ENCODE measurements around the gene FLVCR1.
A peak's percentile ranks its signal among the peaks of the same experiment; 100 is the strongest.
"Not testable (repeated sequence)": the region's sequence is repeated elsewhere in the genome, so short reads cannot be mapped to it uniquely, and the experiment has no call there.

FLVCR1 gene

GRCh38 chr1:212913638-212914037 is 55.6 kb downstream of the FLVCR1 start:
- DNase-seq (ENCODE audit: low read depth); H3K4me3 ChIP-seq (ENCODE audit: low read depth, low read length): not testable (repeated sequence)

DNA sequence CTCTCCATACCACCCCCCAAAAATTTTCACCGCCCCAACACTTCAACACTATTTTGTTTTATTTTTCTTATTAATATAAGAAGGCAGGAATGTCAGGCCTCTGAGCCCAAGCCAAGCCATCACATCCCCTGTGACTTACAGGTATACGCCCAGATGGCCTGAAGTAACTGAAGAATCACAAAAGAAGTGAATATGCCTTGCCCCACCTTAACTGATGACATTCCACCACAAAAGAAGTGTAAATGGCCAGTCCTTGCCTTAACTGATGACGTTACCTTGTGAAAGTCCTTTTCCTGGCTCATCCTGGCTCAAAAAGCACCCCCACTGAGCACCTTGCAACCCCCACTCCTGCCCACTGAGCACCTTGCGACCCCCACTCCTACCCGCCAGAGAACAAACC is 56.0 kb downstream of the FLVCR1 start:
- DNase-seq (ENCODE audit: low read depth): not testable (repeated sequence)

GRCh38 chr1:212914789-212915188 is 56.7 kb downstream of the FLVCR1 start:
- no peak overlapping the region for H3K4me3 ChIP-seq (ENCODE audit: low read depth, low read length)

More for the DNA sequence above, 56.0 kb downstream of the FLVCR1 start:
- not testable (repeated sequence) for H3K4me3 ChIP-seq (ENCODE audit: low read depth, low read length)

GRCh38 chr1:212915245-212916091 is 57.4 kb downstream of the FLVCR1 start:
- peak; percentile 50 for DNase-seq (ENCODE audit: low read depth)
- no peak overlapping the region for H3K4me3 ChIP-seq (ENCODE audit: low read depth, low read length)

More at GRCh38 chr1:212914789-212915188, 56.7 kb downstream of the FLVCR1 start:
- DNase-seq (ENCODE audit: low read depth): no peak

DNA sequence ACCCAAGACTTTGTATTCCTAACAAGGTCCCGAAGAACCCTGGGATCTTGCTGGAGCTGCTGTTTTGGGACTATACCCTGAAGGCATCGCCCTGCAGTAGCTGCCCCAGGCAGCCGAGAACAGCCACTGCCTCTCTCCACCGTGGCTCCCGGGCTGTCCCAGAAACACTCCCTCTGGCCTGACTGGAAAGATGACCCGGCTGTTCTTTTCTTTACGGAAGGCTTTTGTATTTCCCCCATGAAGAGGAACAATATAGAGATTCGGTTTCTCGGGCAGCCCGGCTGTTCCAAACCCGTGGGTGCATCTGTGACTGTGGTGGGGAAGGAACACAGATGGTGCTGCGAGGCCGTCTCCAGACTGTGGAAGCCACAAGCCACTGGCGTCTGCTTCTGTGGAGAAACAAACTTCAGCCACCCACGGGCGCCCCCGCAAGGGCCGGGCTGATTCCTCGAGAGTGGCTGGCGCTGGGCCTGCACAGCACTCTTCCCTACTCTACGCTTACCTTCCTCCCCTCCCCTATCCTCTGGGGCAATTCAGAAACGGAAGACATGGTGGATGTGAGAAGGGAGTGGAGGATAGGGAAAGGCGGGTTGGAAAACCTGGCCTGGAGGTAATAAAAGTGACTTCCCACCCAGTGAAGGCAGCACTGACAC is 58.5 kb downstream of the FLVCR1 start:
- H3K4me3 ChIP-seq (ENCODE audit: low read depth, low read length): no peak overlapping the region
- peak; percentile 39 for DNase-seq (ENCODE audit: low read depth)

DNA sequence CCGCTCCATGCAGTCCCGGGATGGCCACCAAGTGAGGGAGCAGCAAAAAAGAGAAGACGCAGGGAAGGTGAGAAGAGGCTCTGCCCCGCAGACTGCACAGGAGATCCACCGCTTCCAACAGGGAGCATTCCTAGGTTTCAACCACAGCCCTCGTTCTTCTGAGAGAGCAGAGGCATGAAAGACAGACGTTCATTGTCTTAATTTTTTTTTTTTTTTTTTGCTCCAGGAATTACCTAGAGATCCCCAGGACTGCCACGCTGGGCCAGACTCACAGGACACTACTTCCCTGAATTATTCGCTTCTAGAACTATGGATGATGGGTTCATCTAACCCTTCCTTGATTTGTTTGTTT is 59.0 kb downstream of the FLVCR1 start:
- no peak overlapping the region for H3K4me3 ChIP-seq (ENCODE audit: low read depth, low read length)
- DNase-seq (ENCODE audit: low read depth): no peak

DNA sequence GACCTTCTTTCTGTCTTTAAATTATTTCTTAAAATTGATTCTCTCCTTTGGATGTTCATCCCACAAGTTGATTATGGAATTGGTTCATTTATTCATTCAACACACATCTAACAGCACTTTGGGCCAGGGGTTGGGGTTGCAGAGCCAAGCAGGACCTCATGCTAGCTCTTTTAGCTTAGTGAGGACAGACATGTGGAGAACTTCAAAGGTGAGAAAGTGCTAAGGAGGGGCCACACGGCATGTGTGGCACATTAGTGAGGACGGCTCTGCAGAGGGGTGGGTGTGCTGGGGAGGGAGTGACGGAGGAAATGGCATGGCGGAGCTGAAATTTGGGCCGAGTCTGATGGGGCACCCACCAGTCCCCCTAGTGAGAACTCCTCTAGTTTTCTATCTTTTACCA is 59.8 kb downstream of the FLVCR1 start:
- no peak for DNase-seq (ENCODE audit: low read depth)

GRCh38 chr1:212918824-212919223 is 60.7 kb downstream of the FLVCR1 start:
- no peak overlapping the region for H3K4me3 ChIP-seq (ENCODE audit: low read depth, low read length)
- DNase-seq (ENCODE audit: low read depth): no peak

More for the DNA sequence above, 59.8 kb downstream of the FLVCR1 start:
- H3K4me3 ChIP-seq (ENCODE audit: low read depth, low read length): no peak overlapping the region

DNA sequence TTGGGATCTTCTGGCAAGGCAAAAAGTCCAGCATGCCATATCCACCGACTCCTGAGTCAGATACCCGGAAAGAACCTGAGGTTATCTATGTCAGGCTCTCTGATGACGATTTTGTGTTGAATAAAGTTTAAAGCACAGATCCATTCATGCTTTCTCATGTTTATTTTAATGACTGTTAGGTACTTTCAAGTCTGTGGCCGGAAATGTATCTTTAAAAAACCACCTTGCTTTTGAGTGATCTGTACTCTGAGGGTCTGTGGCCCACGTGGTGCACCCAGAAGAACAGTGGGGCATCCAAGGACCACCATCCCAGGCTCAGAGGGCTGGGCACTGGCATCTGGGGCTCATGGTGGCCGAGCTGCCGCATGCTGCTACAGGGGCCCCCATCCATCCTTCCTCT is 62.2 kb downstream of the FLVCR1 start:
- no peak for DNase-seq (ENCODE audit: low read depth)
- H3K4me3 ChIP-seq (ENCODE audit: low read depth, low read length): no peak overlapping the region

GRCh38 chr1:212920896-212921295 is 62.8 kb downstream of the FLVCR1 start:
- no peak for DNase-seq (ENCODE audit: low read depth)
- H3K4me3 ChIP-seq (ENCODE audit: low read depth, low read length): no peak overlapping the region

DNA sequence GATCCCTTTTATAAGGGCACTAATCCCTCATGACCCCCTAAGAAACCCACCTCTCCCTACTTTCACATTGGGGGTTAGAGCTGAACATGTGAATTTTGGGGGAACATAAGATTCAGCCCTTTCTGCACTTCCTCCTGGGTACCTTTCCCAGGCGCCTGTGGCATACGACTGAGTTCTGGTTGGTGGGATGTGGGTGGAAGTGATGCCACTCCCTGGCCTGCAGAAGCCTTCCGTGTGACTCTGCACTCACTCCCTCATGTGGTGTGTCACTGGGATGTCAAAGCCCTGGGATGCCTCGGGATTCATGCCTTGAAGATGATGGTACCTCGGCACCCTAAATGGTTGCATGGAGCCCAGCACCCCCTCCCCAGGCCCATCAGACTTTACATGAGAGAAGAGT is 63.9 kb downstream of the FLVCR1 start:
- no peak overlapping the region for H3K4me3 ChIP-seq (ENCODE audit: low read depth, low read length)
- no peak for DNase-seq (ENCODE audit: low read depth)

- DNase-seq (ENCODE audit: low read depth): no peak
- H3K4me3 ChIP-seq (ENCODE audit: low read depth, low read length): no peak overlapping the region
Observed at GRCh38 chr1:212926372-212926771, 68.3 kb downstream of the FLVCR1 start.

DNA sequence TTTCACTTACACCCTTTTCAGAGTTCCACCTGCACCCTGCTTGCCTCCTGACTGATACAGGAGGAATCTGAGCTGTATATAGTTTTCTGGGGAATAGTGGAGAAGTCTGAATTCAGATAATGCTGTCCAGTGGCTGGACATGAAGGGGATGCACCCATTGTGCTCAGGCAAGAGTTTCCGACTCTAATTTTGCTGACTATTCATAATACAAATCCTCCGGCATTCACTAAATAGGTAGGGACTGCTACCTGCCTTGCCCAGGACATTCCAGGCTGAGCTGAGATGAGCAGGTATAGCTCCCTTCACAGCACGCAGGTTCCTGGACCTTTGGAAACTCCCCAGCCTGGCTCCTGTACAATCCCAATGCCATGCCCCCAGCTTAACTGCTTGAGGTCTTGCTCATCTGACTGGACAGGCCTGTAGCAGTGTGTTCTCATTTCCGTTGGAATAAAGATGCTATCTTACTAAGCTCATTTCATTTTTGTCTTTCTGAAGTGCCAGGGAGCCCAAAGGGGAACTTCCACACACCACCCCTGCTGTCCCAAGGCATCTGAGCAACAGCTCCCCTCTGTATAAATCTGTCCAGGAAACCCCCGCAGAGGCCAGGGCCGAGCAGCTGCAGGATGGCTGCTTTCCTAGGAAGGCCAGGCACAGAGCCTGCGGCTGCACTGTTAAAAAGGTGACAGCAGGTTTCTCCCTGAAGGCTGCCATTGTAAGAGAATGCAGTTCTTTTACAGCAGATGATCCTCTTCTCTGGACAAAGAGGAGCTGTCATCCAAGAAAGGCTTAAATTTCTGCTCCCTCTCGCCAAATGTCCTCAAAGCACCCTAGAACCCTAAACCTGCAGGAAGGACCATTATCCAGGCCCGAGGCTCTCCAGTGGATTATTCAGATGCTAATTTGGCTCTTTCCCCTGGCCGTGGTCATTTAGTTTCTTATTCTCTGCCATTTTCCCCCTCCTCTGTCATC is 70.5 kb downstream of the FLVCR1 start:
- DNase-seq (ENCODE audit: low read depth): no peak

DNA sequence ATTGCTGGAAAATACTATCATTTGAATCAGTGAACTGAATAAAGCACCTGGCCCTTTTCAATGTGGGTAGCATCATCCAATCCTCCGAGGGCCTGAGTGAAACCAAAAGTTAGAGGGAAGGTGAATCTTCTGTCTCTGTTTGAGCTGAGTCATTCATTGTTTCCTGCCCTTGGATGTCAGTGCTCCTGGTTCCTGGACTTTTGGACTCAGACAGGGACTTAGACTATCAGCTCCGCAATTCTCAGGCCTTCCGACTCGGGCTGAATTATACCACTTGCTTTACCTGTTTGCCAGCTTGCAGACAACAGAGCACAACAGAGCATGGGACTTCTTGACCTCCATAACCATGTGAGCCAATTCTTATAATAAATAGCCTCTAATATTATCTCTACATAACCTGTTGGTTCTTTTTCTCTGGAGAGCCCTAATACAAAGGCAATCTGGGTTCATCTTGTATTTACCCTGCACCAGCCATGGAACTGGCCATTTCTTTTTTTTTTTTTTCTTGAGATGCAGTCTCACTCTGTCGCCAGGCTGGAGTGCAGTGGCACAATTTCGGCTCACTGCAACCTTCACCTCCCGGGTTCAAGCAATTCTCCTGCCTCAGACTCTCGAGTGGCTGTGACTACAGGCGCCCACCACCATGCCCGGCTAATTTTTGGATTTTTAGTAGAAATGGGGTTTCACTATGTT is 73.1 kb downstream of the FLVCR1 start:
- DNase-seq (ENCODE audit: low read depth): no peak
- H3K4me3 ChIP-seq (ENCODE audit: low read depth, low read length): no peak overlapping the region

More for the DNA sequence above, 70.5 kb downstream of the FLVCR1 start:
- H3K4me3 ChIP-seq (ENCODE audit: low read depth, low read length): no peak overlapping the region

GRCh38 chr1:212933815-212934471 is 75.9 kb downstream of the FLVCR1 start:
- H3K4me3 ChIP-seq (ENCODE audit: low read depth, low read length): no peak overlapping the region
- DNase-seq (ENCODE audit: low read depth): no peak

DNA sequence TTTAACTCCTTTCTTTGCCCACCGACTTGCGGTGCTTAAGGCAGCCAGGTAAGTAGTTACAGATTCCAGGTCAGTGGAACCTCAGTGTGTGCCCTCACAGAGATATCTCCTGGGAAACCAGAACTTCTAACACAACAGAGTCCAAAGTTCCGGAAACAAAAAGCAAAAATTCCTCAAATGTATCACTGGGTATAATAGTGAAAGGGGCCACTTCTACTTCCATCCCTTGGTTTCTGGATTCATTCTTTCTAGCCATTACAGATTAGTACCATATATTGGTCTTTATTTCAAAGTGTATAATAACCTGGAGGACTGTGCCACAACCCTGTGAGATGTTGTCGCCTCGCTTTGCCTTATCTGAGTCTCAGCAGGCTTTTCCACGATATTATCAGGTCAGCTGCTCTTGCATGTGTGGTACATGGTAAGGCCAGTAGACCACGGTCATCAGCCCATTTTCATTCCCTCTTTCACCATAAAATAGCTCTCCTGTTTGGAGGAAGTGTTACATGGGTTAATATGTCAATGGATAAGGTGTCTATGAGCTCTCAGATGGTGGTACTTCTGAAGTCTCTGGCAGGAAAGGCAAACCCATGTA is 77.4 kb downstream of the FLVCR1 start:
- H3K4me3 ChIP-seq (ENCODE audit: low read depth, low read length): no peak overlapping the region
- DNase-seq (ENCODE audit: low read depth): no peak

DNA sequence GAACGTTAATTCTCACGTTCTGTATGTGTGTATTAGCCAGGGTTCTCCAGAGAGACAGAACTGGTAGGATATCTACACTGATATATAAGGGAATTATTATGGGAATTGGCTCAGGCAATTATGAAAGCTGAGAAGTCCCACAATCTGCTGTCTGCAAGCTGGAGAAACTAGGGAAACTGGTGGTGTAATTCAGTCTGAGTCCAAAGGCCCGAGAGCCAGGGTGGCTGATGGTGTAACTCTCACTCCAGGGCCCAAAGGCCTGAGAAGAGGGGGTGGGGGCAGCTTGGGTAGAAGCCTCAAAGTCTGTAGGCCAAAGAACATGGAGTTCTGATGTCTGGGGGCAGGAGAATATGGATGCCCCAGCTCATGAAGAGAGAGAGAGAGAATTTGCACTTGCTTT is 79.0 kb downstream of the FLVCR1 start:
- H3K4me3 ChIP-seq (ENCODE audit: low read depth, low read length): no peak overlapping the region
- DNase-seq (ENCODE audit: low read depth): no peak

DNA sequence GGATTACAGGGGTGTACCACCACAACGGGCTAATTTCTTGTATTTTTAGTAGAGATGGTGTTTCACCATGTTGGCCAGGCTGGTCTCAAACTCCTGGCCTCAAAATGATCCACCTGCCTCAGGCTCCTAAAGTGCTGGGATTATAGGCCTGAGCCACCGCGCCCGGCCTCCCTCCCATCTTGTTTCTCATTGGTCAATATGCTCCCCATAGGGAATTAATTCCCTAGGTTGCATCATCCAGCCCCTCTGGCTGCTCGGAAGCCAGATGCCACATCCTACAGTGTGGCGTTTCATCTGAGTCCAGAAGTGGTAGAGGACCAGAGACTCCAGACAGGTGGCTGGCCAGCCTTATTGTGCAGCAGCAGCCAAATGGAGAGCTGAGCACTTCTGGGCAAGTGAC is 80.8 kb downstream of the FLVCR1 start:
- no peak overlapping the region for H3K4me3 ChIP-seq (ENCODE audit: low read depth, low read length)

More for the DNA sequence above, 80.8 kb downstream of the FLVCR1 start:
- no peak for DNase-seq (ENCODE audit: low read depth)
